Skin of body (tissue), 2 donors: ENCODE results near the gene KIFC3. TPM values are rescaled to one million over a fixed set of nuclear protein-coding genes. Genes with fewer than 3 reads are reported as not detected.
"Not testable (repeated sequence)": the region's sequence is repeated elsewhere in the genome, so short reads cannot be mapped to it uniquely, and the experiment has no call there.

Source experiments
- DNase-seq: peaks from one replicate; lab custom pipeline; 2025; lab: John Stamatoyannopoulos, UW
- total RNA-seq: library from RNA; depleted of rRNA; stranded (reverse); fragments of >200 nt; gene quantifications from one replicate; pipeline ENCODE4 v1.2.3, GENCODE V29; 2014

KIFC3 gene
- total RNA-seq, 1 donor from 2014 or later = 21.3 TPM

DNA sequence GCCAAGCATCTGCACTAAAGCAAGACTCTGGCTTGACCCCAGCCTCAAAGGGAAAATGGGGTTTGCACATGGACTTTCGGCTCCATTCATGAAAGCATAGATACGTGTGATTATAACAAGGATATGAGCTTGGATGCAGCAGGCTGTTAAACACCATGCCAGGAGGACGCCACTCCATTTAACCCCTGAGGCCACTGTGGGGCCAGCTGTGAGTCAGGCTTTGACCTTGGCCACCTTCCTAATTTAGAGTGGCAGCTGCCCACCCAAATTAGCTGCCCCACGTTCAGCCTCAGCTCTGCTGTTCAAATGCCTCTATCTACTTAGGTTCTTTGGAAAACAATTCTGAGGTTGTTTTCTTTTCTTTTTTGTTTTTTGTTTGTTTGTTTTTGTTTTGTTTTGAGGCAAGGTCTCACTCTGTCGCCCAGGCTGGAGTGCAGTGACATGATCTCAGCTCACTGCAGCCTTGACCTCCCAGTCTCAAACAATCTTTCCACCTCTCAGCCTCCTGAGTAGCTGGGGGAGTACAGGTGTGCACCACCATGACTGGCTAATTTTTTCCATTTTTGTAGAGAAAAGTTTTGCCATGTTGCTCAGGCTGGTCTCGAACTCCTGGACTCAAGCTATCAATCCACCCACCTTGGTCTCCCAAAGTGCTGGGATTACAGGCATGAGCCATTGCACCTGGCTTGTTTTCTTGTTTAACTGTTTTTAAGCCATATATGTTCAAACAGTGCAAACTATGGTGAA, 23.2 kb upstream of the KIFC3 start:
- DNase-seq = no peak

- DNase-seq = no peak
These were observed 22.6 kb upstream of the KIFC3 start for GRCh38 chr16:57824888-57825287.

- DNase-seq = no peak
These were observed 21.5 kb upstream of the KIFC3 start for GRCh38 chr16:57823836-57824235.

GRCh38 chr16:57822856-57823255, 20.6 kb upstream of the KIFC3 start:
- no peak for DNase-seq

DNA sequence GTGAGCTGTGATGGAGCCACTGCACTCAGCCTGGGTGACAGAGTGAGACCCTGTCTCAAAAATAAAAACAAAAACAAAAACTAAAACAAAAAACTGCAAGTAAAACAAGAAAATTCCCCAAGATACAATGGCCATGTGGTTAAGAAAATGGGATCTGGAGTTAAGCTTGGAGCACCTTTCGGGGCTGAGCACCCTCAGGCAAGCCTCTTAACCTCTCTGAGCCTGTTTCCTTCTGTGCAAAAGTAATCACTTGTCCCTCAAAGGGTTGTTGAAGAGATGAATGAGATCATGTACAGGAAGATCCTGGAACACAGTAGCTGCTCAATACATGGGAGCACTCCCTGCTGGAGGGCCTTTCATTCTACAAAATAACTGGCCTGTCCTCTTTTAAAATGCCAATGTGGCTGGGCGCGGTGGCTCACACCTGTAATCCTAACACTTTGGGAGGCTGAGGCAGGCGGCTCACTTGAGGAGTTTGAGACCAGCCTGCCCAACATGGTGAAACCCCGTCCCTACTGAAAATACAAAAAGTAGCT, 19.8 kb upstream of the KIFC3 start:
- DNase-seq = no peak

GRCh38 chr16:57821149-57821971, 19.1 kb upstream of the KIFC3 start:
- DNase-seq = no peak

DNA sequence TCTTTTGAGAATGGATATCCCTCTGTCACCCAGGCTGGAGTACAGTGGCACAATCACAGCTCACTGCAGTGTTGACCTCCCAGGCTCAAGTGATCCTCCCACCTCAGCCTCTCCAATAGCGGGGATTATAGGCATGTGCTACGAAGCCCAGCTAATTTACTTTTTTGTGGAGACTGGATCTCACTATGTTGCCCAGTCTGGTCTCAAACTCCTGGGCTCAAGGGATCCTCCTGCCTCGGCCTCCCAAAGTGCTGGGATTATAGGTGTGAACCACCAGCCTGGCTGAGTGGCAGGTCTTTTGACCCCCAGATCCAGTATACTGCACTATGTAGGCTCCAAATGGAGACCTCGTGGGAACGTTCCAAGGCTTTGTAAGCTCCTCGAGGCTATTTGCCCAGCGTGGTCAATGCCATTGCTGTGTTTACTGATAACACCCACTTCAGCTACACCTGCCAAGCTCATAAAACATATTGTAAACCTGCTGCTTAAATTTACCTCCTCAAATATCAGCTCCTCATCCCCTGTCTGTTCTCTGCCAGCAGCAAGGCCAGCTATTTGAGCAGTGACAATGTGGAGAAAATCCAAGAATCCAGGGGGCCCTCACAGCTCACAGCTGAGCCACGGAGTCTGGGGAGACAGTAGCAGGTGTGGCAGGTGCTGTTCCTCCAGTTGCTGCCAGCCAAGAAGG, 16.2 kb upstream of the KIFC3 start:
- no peak for DNase-seq

DNA sequence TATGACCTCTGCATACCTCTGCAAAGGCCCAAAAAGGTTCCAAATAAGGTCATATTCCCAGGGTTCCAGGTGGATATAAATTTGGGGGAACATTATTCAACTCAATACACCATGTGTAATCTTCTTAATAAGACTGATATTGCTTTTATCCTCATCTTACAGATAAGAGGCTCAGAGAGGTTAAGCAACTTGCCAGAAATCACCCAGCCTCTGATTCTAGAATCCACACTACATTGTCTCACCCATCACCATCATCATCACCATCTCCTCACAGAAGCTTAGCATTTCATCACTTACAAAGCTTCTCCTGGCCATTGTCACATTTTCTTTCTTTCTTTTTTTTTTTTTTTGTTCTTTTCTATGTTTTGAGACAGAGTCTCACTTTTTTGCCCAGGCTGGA, 15.4 kb upstream of the KIFC3 start:
- DNase-seq = no peak

GRCh38 chr16:57815987-57816745, 13.9 kb upstream of the KIFC3 start:
- DNase-seq = peak; percentile 73

DNA sequence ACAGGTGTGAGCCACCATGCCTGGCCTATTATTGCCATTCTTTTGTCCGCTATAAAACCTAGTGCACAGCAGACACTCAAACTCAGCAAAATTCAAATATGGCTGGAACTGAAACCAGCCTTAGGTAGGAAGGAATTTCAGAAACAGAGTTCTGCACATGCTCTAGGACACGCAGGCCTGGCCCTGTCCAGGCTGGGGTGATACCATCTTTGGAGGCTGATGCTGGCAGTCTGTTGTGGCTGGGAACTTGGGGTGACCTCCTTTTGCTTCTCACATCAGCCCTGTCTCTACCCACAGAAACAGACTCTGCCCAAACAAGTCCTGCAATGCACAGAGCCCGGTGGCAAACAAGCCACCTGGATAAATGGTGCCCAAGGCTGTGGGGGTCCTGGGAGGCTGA, 12.6 kb upstream of the KIFC3 start:
- no peak for DNase-seq

- no peak for DNase-seq
These were observed 11.2 kb upstream of the KIFC3 start for GRCh38 chr16:57813466-57813865.

DNA sequence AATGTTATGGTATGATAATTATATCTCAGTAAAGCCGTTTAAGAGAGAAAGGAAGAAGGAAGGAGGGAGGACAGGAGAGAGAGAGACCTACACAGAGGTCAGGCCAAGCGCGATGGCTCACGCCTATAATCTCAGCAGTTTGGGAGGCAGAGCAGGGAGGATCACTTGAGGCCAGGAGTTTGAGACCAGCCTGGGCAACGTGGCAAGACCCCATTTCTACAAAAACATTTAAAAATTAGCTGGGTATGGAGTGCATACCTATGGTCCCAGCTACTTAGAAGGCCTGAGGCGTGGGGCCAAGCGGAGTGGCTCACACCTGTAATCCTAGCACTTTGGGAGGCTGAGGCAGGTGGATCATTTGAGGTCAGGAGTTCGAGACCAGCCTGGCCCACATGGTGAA, 9.0 kb upstream of the KIFC3 start:
- not testable (repeated sequence) for DNase-seq

- peak; percentile 26 for DNase-seq
These were observed 8.1 kb upstream of the KIFC3 start for GRCh38 chr16:57810197-57811031.

GRCh38 chr16:57809276-57810196, 7.2 kb upstream of the KIFC3 start:
- DNase-seq = no peak

DNA sequence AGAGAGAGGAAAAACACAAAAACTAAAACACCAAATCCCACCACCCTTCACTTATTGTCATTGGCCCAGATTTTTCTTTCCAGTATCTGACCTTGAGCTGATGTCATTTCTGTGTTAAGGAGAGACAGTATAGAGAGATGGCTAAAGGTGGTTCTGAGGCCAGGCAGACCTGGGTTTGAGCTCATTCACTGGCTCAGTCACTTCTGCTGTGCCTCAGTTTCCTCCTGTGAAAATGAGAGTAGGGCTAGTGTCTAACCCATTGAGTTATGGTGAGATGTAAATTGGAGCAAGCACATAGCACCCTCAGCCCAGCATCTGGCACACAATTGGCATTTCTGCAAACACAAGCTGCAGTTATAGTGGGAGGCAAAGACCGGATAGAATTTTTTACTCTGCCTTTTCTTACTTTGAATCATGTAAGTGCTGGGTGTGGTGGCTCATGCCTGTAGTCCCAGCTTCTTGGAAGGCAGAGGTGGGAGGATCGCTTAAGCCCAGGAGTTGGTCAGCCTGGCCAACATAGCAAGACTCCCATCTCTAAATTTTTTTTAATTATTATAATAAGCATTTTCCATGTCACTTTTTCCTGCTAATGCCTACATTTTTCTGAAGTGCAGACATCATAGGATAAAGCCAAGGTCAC, 6.4 kb upstream of the KIFC3 start:
- no peak for DNase-seq

- no peak for DNase-seq
These were observed 5.8 kb upstream of the KIFC3 start for GRCh38 chr16:57807968-57808528.

- DNase-seq = no peak
These were observed 5.1 kb upstream of the KIFC3 start for GRCh38 chr16:57807252-57807967.

- DNase-seq = no peak
These were observed 2.9 kb upstream of the KIFC3 start for GRCh38 chr16:57805176-57805575.
